Pericardium fibroblast (primary cell): ENCODE data around the gene FCRL1. TPM values are rescaled to one million over a fixed set of nuclear protein-coding genes. Genes with fewer than 3 reads are reported as not detected.

Experiments used
- total RNA-seq: library from RNA; depleted of rRNA; stranded (reverse); fragments of >200 nt; gene quantifications from 2 replicates; pipeline ENCODE4 v1.2.3, GENCODE V29; 2015

Gene FCRL1, protein sequence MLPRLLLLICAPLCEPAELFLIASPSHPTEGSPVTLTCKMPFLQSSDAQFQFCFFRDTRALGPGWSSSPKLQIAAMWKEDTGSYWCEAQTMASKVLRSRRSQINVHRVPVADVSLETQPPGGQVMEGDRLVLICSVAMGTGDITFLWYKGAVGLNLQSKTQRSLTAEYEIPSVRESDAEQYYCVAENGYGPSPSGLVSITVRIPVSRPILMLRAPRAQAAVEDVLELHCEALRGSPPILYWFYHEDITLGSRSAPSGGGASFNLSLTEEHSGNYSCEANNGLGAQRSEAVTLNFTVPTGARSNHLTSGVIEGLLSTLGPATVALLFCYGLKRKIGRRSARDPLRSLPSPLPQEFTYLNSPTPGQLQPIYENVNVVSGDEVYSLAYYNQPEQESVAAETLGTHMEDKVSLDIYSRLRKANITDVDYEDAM
- total RNA-seq: not detected in 2 replicates

DNA sequence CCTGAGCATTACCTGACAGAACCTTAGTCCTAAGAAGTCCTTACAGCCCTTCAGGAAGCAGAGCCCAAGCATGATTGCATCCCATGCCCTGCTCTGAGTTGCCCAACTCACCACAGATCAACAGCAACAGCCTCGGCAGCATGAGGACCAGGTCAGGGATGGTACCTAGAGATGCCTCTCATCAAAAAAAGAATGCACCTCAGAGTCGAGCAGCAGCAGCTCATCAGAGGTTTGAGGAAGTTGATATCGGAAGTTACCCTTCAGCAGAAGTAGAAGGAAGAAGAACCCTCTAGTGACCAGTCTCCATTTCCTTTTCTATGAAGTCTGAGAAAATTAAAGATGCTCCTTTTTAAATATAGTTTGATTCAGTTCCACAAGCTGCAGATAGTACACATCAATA, at the start of gene FCRL1:
Gene FCRL1 (minus strand): TSS at position 225 of the 400 bp plus-strand sequence. CDS start 83 bp downstream, at position 142.

GRCh38 chr1:157841708-157842107, 21.8 kb upstream of the FCRL1 start, which contains the start of gene CD5L:
CD5L (minus strand) TSS chr1:157841808; CDS start chr1:157841701, 107 bp downstream.

GRCh38 chr1:157776971-157777391, 42.9 kb downstream of the FCRL1 start, which contains the start of gene FCRL2:
FCRL2 (minus strand) TSS chr1:157777132; CDS start chr1:157777073, 59 bp downstream.

Other genes with a start within 250 kb of the FCRL1 start
- gene FCRL4, start 222.0 kb downstream of the FCRL1 start, total RNA-seq: not detected in 2 replicates
- gene FCRL3, start 119.4 kb downstream of the FCRL1 start, total RNA-seq: not detected in 2 replicates
- gene FCRL2, start 43.0 kb downstream of the FCRL1 start, total RNA-seq: not detected in 2 replicates
- gene CD5L, start 21.7 kb upstream of the FCRL1 start, total RNA-seq: not detected in 2 replicates
- 112 and 124 TPM in 2 replicates for gene KIRREL1, start 173.5 kb upstream of the FCRL1 start, total RNA-seq